SK-N-MC (cell line): ENCODE measurements around the gene SLC6A9.

Source experiments
- EZH2 ChIP-seq: fragments of 200-600 bp; sonication (generic); IDR thresholded peaks from one replicate; pipeline ENCODE4 v1.6.1; 2017; ENCODE audit warnings: antibody characterized with exemption
- FOXP2 ChIP-seq: optimal IDR thresholded peaks from 2 replicates; pipeline ENCODE3; 2011; ENCODE audit warnings: mild to moderate bottlenecking, moderate library complexity; ENCODE audit not compliant: insufficient read depth; ENCODE audit errors: extremely low read length, control extremely low read depth
- POLR2AphosphoS5 ChIP-seq: IDR thresholded peaks from 2 replicates; pipeline ENCODE4 v1.6.1; 2012; ENCODE audit warnings: mild to moderate bottlenecking, low read depth, low read length, borderline replicate concordance

- TF ChIP-seq POLR2AphosphoS5 (no peak), EZH2 (no peak), FOXP2 (no peak)
Measured at GRCh38 chr1:44021156-44021555, 10.1 kb downstream of the SLC6A9 start.
